OCI-LY7 (cell line): ENCODE measurements around the gene CALCB. TPM values are rescaled to one million over a fixed set of nuclear protein-coding genes. Genes with fewer than 3 reads are reported as not detected.

Experiments
- Bru-seq: library from RNA; stranded (reverse); fragments of 400-500 nt; gene quantifications from one replicate; lab custom pipeline; 2021; lab: Mats Ljungman, UMichigan
- BruChase-seq, 2 experiments: library from RNA; stranded (reverse); fragments of 400-500 nt; gene quantifications; one replicate each; lab custom pipeline; 2021; lab: Mats Ljungman, UMichigan
- BruUV-seq: library from RNA; stranded (reverse); fragments of 400-500 nt; replicated peaks from 2 replicates; lab custom pipeline; 2021; lab: Mats Ljungman, UMichigan
- CTCF ChIA-PET: fragments of 300-600 bp; sonication (Branson Sonifier 250); formaldehyde crosslinking; loops from one replicate; lab custom pipeline; 2022; ENCODE audit warnings: antibody characterized with exemption; ENCODE audit not compliant: unreplicated experiment; lab: Charles Lee
- POLR2A ChIA-PET: fragments of 300-600 bp; sonication (Branson Sonifier 250); formaldehyde crosslinking; loops from one replicate; lab custom pipeline; 2022; ENCODE audit warnings: antibody characterized with exemption; lab: Charles Lee
- DNase-seq: peaks from one replicate; pipeline ENCODE4 v3.0.0-alpha.2; 2015; ENCODE audit warnings: low spot score
- H2AFZ ChIP-seq: fragments of 200-600 bp; sonication (generic), shearing (Covaris generic); 2 replicates; pipeline ENCODE4 v1.6.1; 2014; ENCODE audit warnings: mild to moderate bottlenecking, antibody characterized with exemption, low read length, moderate library complexity
- H3K27ac ChIP-seq: fragments of 200-600 bp; sonication (generic); 2 replicates; pipeline ENCODE4 v1.5.1; 2014; ENCODE audit warnings: mixed run types, low read depth, mild to moderate bottlenecking, moderate library complexity, low read length, inconsistent platforms; ENCODE audit not compliant: poor library complexity, severe bottlenecking
- H3K36me3 ChIP-seq: fragments of 200-600 bp; sonication (generic); 2 replicates; pipeline ENCODE4 v1.6.1; 2014; ENCODE audit warnings: mild to moderate bottlenecking, antibody characterized with exemption, low read length, moderate library complexity, mixed read lengths; ENCODE audit not compliant: insufficient read depth
- H3K4me1 ChIP-seq: fragments of 200-600 bp; sonication (generic); 2 replicates; pipeline ENCODE4 v1.5.1; 2014; ENCODE audit warnings: mild to moderate bottlenecking, low read length; ENCODE audit not compliant: insufficient read depth, poor library complexity, severe bottlenecking
- H3K4me2 ChIP-seq: fragments of 200-600 bp; sonication (generic); 2 replicates; pipeline ENCODE4 v1.6.1; 2014; ENCODE audit warnings: mild to moderate bottlenecking, low read length
- H3K4me3 ChIP-seq: fragments of 200-600 bp; sonication (generic); 2 replicates; pipeline ENCODE4 v1.5.1; 2014; ENCODE audit warnings: mild to moderate bottlenecking, low read depth, low read length; ENCODE audit not compliant: poor library complexity, severe bottlenecking
- H3K79me2 ChIP-seq: fragments of 200-600 bp; sonication (generic); 2 replicates; pipeline ENCODE4 v1.6.1; 2016; ENCODE audit warnings: low read depth, mild to moderate bottlenecking, low read length, moderate library complexity, mixed read lengths; ENCODE audit not compliant: insufficient read depth
- H3K9me2 ChIP-seq: fragments of 200-600 bp; sonication (generic); 2 replicates; pipeline ENCODE4 v1.6.1; 2016; ENCODE audit warnings: mild to moderate bottlenecking, low read length, mixed read lengths; ENCODE audit not compliant: insufficient read depth
- H3K9me3 ChIP-seq: fragments of 200-600 bp; sonication (generic); 2 replicates; pipeline ENCODE4 v1.6.1; 2014; ENCODE audit warnings: mild to moderate bottlenecking, mixed run types, low read length, mixed read lengths
- H4K20me1 ChIP-seq: fragments of 200-600 bp; sonication (generic); 2 replicates; pipeline ENCODE4 v1.6.1; 2014; ENCODE audit warnings: mild to moderate bottlenecking, antibody characterized with exemption, low read length, moderate library complexity, mixed read lengths; ENCODE audit not compliant: insufficient read depth
- EZH2phosphoT487 ChIP-seq: fragments of 200-600 bp; sonication (generic); IDR thresholded peaks from 2 replicates; pipeline ENCODE4 v1.6.1; 2018; ENCODE audit warnings: low read depth, borderline replicate concordance, mild to moderate bottlenecking, mixed run types, antibody characterized with exemption, low read length, moderate library complexity, mixed read lengths
- intact Hi-C: fragments of 100-400 bp; cut with micrococcal nuclease; formaldehyde crosslinking; loops from one replicate; pipeline ENCODE4 v1.10.0; 2022; ENCODE audit not compliant: unreplicated experiment
- long read RNA-seq: library from polyadenylated mRNA; stranded (forward); transcript quantifications from one replicate; pipeline ENCODE4 v2.0.0, GENCODE V29; 2022
- total RNA-seq, 2 experiments: library from RNA; depleted of rRNA in 1 of 2; stranded (reverse); fragments of >200 nt in 1 of 2; shearing (Covaris generic) in 1 of 2; gene quantifications; 2 replicates each; pipeline ENCODE4 v1.2.3, GENCODE V29; 2014 to 2022
- TF ChIP-seq, protein P1 (sequence below): fragments of 200-600 bp; sonication (generic); conservative IDR thresholded peaks from 2 replicates; pipeline ENCODE4 v1.5.1; 2014; ENCODE audit warnings: mild to moderate bottlenecking, antibody characterized with exemption, low read length, moderate library complexity, mixed read lengths

Gene CALCB, protein sequence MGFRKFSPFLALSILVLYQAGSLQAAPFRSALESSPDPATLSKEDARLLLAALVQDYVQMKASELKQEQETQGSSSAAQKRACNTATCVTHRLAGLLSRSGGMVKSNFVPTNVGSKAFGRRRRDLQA
- total RNA-seq (2014; rRNA removed; shearing (Covaris generic)) (0.44 TPM in 1 of 2 replicates, not detected in the other), total RNA-seq (2022) (not detected in 2 replicates), Bru-seq, nascent RNA (percentile 10 among the genes with signal in this experiment), BruChase-seq, experiment 1, labeled RNA remaining after a 6-hour chase (percentile 12 among the genes with signal in this experiment), BruChase-seq, experiment 2, labeled RNA remaining after a 2-hour chase (percentile 20 among the genes with signal in this experiment)
- long read RNA-seq: 0 reads

GRCh38 chr11:15073361-15074205 is at the start of gene CALCB:
CALCB (plus strand) TSS chr11:15073593; CDS start chr11:15074719, 1,126 bp downstream.
- no peak for TF ChIP-seq EZH2phosphoT487
- TF ChIP-seq, protein P1, sequence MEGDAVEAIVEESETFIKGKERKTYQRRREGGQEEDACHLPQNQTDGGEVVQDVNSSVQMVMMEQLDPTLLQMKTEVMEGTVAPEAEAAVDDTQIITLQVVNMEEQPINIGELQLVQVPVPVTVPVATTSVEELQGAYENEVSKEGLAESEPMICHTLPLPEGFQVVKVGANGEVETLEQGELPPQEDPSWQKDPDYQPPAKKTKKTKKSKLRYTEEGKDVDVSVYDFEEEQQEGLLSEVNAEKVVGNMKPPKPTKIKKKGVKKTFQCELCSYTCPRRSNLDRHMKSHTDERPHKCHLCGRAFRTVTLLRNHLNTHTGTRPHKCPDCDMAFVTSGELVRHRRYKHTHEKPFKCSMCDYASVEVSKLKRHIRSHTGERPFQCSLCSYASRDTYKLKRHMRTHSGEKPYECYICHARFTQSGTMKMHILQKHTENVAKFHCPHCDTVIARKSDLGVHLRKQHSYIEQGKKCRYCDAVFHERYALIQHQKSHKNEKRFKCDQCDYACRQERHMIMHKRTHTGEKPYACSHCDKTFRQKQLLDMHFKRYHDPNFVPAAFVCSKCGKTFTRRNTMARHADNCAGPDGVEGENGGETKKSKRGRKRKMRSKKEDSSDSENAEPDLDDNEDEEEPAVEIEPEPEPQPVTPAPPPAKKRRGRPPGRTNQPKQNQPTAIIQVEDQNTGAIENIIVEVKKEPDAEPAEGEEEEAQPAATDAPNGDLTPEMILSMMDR: no peak
- no peaks in the 10 kb centered on the region for H3K79me2 ChIP-seq
- no peaks in the 10 kb centered on the region for H3K36me3 ChIP-seq
- POLR2A ChIA-PET: interaction anchor here (0.6 kb wide), 2 partner anchors 481 to 585 kb away, joined by 3 to 6 read pairs; no protein-coding TSS in a partner anchor
- no peaks in the 10 kb centered on the region for H3K9me3 ChIP-seq
- no peak within 1 kb of the TSS for H3K27ac ChIP-seq
- CTCF ChIA-PET: interaction anchor here (0.9 kb wide), 1 partner anchor 23 kb away, joined by 3 read pairs; no protein-coding TSS in a partner anchor
- no peaks in the 10 kb centered on the region for H3K4me1 ChIP-seq
- H2AFZ ChIP-seq: peak within 1 kb of the TSS; percentile 48; the same call in 1 of the 2 replicates
- no peak within 1 kb of the TSS for H3K4me2 ChIP-seq
- BruUV-seq: no TSS peak
- intact Hi-C loops: loop anchor here (2.0 to 10.0 kb wide), 2 partner anchors 165 to 279 kb away; no protein-coding TSS in a partner anchor
- H3K9me2 ChIP-seq: no peaks in the 10 kb centered on the region
- H4K20me1 ChIP-seq: no peaks in the 10 kb centered on the region
- H3K4me3 ChIP-seq: no peak within 1 kb of the TSS
- no peak for DNase-seq

GRCh38 chr11:15027011-15027410 is 46.4 kb upstream of the CALCB start:
- no peak overlapping the region for H3K4me2 ChIP-seq
- ChIA-PET POLR2A (no interaction called here), CTCF (no interaction called here)
- H3K9me2 ChIP-seq: no peaks in the 10 kb centered on the region
- no peak overlapping the region for H2AFZ ChIP-seq
- H3K4me1 ChIP-seq: no peaks in the 10 kb centered on the region
- H3K27ac ChIP-seq: no peak overlapping the region
- 0 out of 2 replicates have a peak, but pooled peaks cover 3% of the 10 kb centered on the region for H3K9me3 ChIP-seq
- no peak for TF ChIP-seq EZH2phosphoT487
- TF ChIP-seq, protein P1: no peak
- H3K4me3 ChIP-seq: no peak overlapping the region
- no TSS peak for BruUV-seq
- no peaks in the 10 kb centered on the region for H3K79me2 ChIP-seq
- H4K20me1 ChIP-seq: no peaks in the 10 kb centered on the region
- H3K36me3 ChIP-seq: no peaks in the 10 kb centered on the region
- intact Hi-C loops: no loop called here
- DNase-seq: no peak
